SK-N-SH treated with all-trans-retinoic acid at 6 μM for 48 hours (cell line): ENCODE data around the gene FAM78B.

Experiments used
- ATAC-seq: fragments of 200-7000 bp; cut with Tn5 transposase; 3 replicates; pipeline ENCODE4 v1.9.1; 2020; ENCODE audit warnings: mild to moderate bottlenecking, moderate library complexity
- BACH2 ChIP-seq: fragments of 250-450 bp; sonication (Bioruptor Pico); IDR thresholded peaks from 2 replicates; pipeline ENCODE4 v1.9.0; 2021; ENCODE audit warnings: mild to moderate bottlenecking, borderline replicate concordance
- CSDC2 ChIP-seq: fragments of 250-450 bp; sonication (Bioruptor Pico); IDR thresholded peaks from 2 replicates; pipeline ENCODE4 v1.5.0; 2020; ENCODE audit warnings: mild to moderate bottlenecking, moderate library complexity
- ESRRG ChIP-seq: fragments of 250-450 bp; sonication (Bioruptor Pico); IDR thresholded peaks from 2 replicates; pipeline ENCODE4 v1.6.1; 2021; ENCODE audit warnings: mild to moderate bottlenecking
- GLIS3 ChIP-seq: fragments of 250-450 bp; sonication (Bioruptor Pico); IDR thresholded peaks from 2 replicates; pipeline ENCODE4 v1.5.0; 2020; ENCODE audit warnings: mild to moderate bottlenecking, moderate library complexity
- ISL1 ChIP-seq: fragments of 250-450 bp; sonication (Bioruptor Pico); IDR thresholded peaks from 2 replicates; pipeline ENCODE4 v2.1.2; 2022; ENCODE audit warnings: mild to moderate bottlenecking, moderate library complexity
- POU6F1 ChIP-seq: fragments of 250-450 bp; sonication (Bioruptor Pico); IDR thresholded peaks from 2 replicates; pipeline ENCODE4 v1.8.0; 2021; ENCODE audit warnings: low read depth, mild to moderate bottlenecking, moderate library complexity, borderline replicate concordance
- PPARA ChIP-seq: fragments of 250-450 bp; sonication (Bioruptor Pico); IDR thresholded peaks from 2 replicates; pipeline ENCODE4 v1.5.0; 2020; ENCODE audit warnings: mild to moderate bottlenecking, borderline replicate concordance
- SNAI2 ChIP-seq: fragments of 250-450 bp; sonication (Bioruptor Pico); IDR thresholded peaks from 2 replicates; pipeline ENCODE4 v1.5.0; 2020; ENCODE audit warnings: mild to moderate bottlenecking, moderate library complexity
- TCF4 ChIP-seq: fragments of 250-450 bp; sonication (Bioruptor Pico); IDR thresholded peaks from 2 replicates; pipeline ENCODE4 v1.8.0; 2021; ENCODE audit warnings: mild to moderate bottlenecking, moderate library complexity, borderline replicate concordance
- TOX ChIP-seq: fragments of 250-450 bp; sonication (Bioruptor Pico); IDR thresholded peaks from 2 replicates; pipeline ENCODE4 v1.8.0; 2021; ENCODE audit warnings: mild to moderate bottlenecking, moderate library complexity, borderline replicate concordance
- TSHZ2 ChIP-seq: fragments of 250-450 bp; sonication (Bioruptor Pico); IDR thresholded peaks from 2 replicates; pipeline ENCODE4 v1.5.0; 2020; ENCODE audit warnings: mild to moderate bottlenecking, moderate library complexity
- ZC3H10 ChIP-seq: fragments of 250-450 bp; sonication (Bioruptor Pico); IDR thresholded peaks from 2 replicates; pipeline ENCODE4 v1.5.1; 2021; ENCODE audit warnings: mild to moderate bottlenecking, moderate library complexity
- ZFP3 ChIP-seq: fragments of 250-450 bp; sonication (Bioruptor Pico); IDR thresholded peaks from 2 replicates; pipeline ENCODE4 v1.5.0; 2020; ENCODE audit warnings: mild to moderate bottlenecking, moderate library complexity
- ZFP30 ChIP-seq: fragments of 450-650 bp; formaldehyde crosslinking; IDR thresholded peaks from 2 replicates; pipeline ENCODE4 v1.5.0; 2022; ENCODE audit warnings: mild to moderate bottlenecking, moderate library complexity
- ZNF70 ChIP-seq: fragments of 450-650 bp; formaldehyde crosslinking; IDR thresholded peaks from 2 replicates; pipeline ENCODE4 v1.5.0; 2020; ENCODE audit warnings: mild to moderate bottlenecking, moderate library complexity
- ZNF8 ChIP-seq: fragments of 450-650 bp; formaldehyde crosslinking; IDR thresholded peaks from 2 replicates; pipeline ENCODE4 v1.5.0; 2020; ENCODE audit warnings: mild to moderate bottlenecking, moderate library complexity
- TF ChIP-seq, protein P1 (sequence below): fragments of 250-450 bp; sonication (Bioruptor Pico); IDR thresholded peaks from 2 replicates; pipeline ENCODE4 v1.5.1; 2020; ENCODE audit warnings: low read depth, mild to moderate bottlenecking, moderate library complexity
- TF ChIP-seq, protein P2 (sequence below): fragments of 250-450 bp; sonication (Bioruptor Pico); IDR thresholded peaks from 2 replicates; pipeline ENCODE4 v1.8.0; 2020; ENCODE audit warnings: mild to moderate bottlenecking, moderate library complexity, borderline replicate concordance
- TF ChIP-seq, protein P3 (sequence below): fragments of 250-450 bp; sonication (Bioruptor Pico); IDR thresholded peaks from 2 replicates; pipeline ENCODE4 v1.5.1; 2021; ENCODE audit warnings: mild to moderate bottlenecking, moderate library complexity

FAM78B gene

DNA sequence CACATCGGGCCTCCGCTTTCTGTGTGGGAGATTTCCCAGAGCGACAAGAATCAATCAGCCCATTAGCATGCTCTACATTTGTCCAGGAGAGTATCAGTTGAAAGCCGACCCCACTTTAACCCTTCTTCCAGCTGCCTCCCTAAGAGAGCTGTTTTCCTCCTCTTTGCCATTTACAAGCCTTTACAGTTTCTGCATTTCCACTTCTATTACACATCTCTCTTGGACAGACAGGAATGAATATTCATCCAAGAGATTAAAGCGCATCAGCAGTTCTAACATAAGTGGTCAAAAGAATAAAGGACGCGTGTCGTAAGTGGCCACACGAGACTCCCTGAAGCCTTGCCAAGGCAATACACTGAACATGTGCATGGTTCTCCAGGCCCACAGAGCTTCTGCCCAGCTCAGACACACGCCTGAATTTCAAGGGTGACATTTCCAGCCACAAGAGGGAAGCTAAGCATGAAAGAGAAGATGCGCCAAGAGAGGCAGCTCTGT lies 47.3 kb downstream of the FAM78B start (continued):
- TF ChIP-seq POU6F1 (no peak), ZFP3 (CRISPR knock-in tag) (no peak)
- TF ChIP-seq, protein P1, sequence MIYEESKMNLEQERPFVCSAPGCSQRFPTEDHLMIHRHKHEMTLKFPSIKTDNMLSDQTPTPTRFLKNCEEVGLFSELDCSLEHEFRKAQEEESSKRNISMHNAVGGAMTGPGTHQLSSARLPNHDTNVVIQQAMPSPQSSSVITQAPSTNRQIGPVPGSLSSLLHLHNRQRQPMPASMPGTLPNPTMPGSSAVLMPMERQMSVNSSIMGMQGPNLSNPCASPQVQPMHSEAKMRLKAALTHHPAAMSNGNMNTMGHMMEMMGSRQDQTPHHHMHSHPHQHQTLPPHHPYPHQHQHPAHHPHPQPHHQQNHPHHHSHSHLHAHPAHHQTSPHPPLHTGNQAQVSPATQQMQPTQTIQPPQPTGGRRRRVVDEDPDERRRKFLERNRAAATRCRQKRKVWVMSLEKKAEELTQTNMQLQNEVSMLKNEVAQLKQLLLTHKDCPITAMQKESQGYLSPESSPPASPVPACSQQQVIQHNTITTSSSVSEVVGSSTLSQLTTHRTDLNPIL (CRISPR knock-in tag): no peak

DNA sequence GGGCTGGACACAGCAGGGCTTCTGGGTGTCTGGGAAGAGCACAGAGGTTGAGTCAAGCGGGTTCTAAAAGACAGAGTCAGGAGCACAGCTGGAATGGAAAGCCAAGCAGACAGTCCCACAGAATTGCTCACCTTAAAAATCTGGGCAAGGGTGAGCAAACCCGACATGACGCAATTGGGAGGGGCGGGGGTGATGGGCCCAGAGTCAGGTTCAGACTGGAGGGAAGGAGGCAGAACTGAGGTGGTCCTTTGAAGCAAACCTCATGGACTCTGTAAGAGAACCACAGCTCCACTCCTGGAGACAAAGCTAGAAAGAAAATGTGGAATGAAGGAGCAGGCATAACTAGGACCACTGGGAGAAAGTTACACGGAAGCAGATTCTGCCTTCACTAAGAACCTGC lies 49.0 kb downstream of the FAM78B start:
- no peak for ATAC-seq
- no peak for TF ChIP-seq ZNF8 (CRISPR knock-in tag)

- TF ChIP-seq TCF4 (no peak), ISL1 (no peak), TSHZ2 (CRISPR knock-in tag) (no peak)
- TF ChIP-seq, protein P2, sequence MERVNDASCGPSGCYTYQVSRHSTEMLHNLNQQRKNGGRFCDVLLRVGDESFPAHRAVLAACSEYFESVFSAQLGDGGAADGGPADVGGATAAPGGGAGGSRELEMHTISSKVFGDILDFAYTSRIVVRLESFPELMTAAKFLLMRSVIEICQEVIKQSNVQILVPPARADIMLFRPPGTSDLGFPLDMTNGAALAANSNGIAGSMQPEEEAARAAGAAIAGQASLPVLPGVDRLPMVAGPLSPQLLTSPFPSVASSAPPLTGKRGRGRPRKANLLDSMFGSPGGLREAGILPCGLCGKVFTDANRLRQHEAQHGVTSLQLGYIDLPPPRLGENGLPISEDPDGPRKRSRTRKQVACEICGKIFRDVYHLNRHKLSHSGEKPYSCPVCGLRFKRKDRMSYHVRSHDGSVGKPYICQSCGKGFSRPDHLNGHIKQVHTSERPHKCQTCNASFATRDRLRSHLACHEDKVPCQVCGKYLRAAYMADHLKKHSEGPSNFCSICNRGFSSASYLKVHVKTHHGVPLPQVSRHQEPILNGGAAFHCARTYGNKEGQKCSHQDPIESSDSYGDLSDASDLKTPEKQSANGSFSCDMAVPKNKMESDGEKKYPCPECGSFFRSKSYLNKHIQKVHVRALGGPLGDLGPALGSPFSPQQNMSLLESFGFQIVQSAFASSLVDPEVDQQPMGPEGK (CRISPR knock-in tag): no peak
- ATAC-seq: no peak
Observed at GRCh38 chr1:166116026-166116425, 50.8 kb downstream of the FAM78B start.

GRCh38 chr1:166114419-166114818 lies 52.4 kb downstream of the FAM78B start:
- ATAC-seq: no peak
- TF ChIP-seq ISL1 (no peak), ZFP3 (CRISPR knock-in tag) (no peak), TOX (no peak), ESRRG (no peak), ZNF8 (CRISPR knock-in tag) (no peak), PPARA (no peak), TSHZ2 (CRISPR knock-in tag) (no peak), GLIS3 (no peak), ZC3H10 (no peak), CSDC2 (no peak), SNAI2 (CRISPR knock-in tag) (no peak), BACH2 (CRISPR knock-in tag) (no peak), POU6F1 (no peak), ZFP30 (CRISPR knock-in tag) (no peak), ZNF70 (CRISPR knock-in tag) (no peak)
- TF ChIP-seq, protein P3, sequence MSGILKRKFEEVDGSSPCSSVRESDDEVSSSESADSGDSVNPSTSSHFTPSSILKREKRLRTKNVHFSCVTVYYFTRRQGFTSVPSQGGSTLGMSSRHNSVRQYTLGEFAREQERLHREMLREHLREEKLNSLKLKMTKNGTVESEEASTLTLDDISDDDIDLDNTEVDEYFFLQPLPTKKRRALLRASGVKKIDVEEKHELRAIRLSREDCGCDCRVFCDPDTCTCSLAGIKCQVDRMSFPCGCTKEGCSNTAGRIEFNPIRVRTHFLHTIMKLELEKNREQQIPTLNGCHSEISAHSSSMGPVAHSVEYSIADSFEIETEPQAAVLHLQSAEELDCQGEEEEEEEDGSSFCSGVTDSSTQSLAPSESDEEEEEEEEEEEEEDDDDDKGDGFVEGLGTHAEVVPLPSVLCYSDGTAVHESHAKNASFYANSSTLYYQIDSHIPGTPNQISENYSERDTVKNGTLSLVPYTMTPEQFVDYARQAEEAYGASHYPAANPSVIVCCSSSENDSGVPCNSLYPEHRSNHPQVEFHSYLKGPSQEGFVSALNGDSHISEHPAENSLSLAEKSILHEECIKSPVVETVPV (CRISPR knock-in tag): no peak
- TF ChIP-seq, protein P2 (CRISPR knock-in tag): no peak
